A673 (cell line): ENCODE results near the gene RGCC. TPM values are rescaled to one million over a fixed set of nuclear protein-coding genes. Genes with fewer than 3 reads are reported as not detected.

Source experiments
- BruUV-seq: library from RNA; stranded (reverse); fragments of 400-500 nt; replicated peaks from 2 replicates; lab custom pipeline; 2021; lab: Mats Ljungman, UMichigan
- CTCF ChIA-PET: fragments of 300-600 bp; sonication (Branson Sonifier 250); formaldehyde crosslinking; loops from one replicate; lab custom pipeline; 2022; ENCODE audit warnings: antibody characterized with exemption; lab: Charles Lee
- POLR2A ChIA-PET: fragments of 300-600 bp; sonication (Branson Sonifier 250); formaldehyde crosslinking; loops from one replicate; lab custom pipeline; 2022; ENCODE audit warnings: antibody characterized with exemption; ENCODE audit not compliant: low non-redundant PET; lab: Charles Lee
- DNase-seq: peaks from one replicate; pipeline ENCODE4 v3.0.0-alpha.2; 2015; ENCODE audit warnings: low spot score
- H3K27ac ChIP-seq: fragments of 200-600 bp; sonication (generic); 2 replicates; pipeline ENCODE4 v1.5.1; 2016; ENCODE audit warnings: mixed run types, low read depth, mild to moderate bottlenecking, mixed read lengths, antibody characterized with exemption, low read length; ENCODE audit not compliant: poor library complexity, severe bottlenecking
- H3K27me3 ChIP-seq: fragments of 200-600 bp; sonication (generic); replicated peaks from 2 replicates; pipeline ENCODE4 v1.6.1; 2017; ENCODE audit warnings: mixed run types, low read depth, mild to moderate bottlenecking, mixed read lengths, antibody characterized with exemption, low read length; ENCODE audit not compliant: insufficient read depth, poor library complexity
- H3K36me3 ChIP-seq: fragments of 200-600 bp; sonication (generic); 2 replicates; pipeline ENCODE4 v1.6.1; 2016; ENCODE audit warnings: mixed run types, mild to moderate bottlenecking, mixed read lengths, antibody characterized with exemption, low read length; ENCODE audit not compliant: insufficient read depth, poor library complexity, severe bottlenecking
- H3K4me1 ChIP-seq: fragments of 200-600 bp; sonication (generic); 2 replicates; pipeline ENCODE4 v1.6.1; 2017; ENCODE audit warnings: mixed run types, mild to moderate bottlenecking, mixed read lengths, antibody characterized with exemption, low read length; ENCODE audit not compliant: insufficient read depth, poor library complexity, severe bottlenecking
- H3K4me3 ChIP-seq: fragments of 200-600 bp; sonication (generic); 2 replicates; pipeline ENCODE4 v1.5.1; 2016; ENCODE audit warnings: low read depth, mixed run types, mild to moderate bottlenecking, mixed read lengths, low read length; ENCODE audit not compliant: poor library complexity, severe bottlenecking
- H3K9me3 ChIP-seq: fragments of 200-600 bp; sonication (generic); 2 replicates; pipeline ENCODE4 v1.6.1; 2016; ENCODE audit warnings: mixed run types, low read depth, mild to moderate bottlenecking, mixed read lengths, antibody characterized with exemption, low read length; ENCODE audit not compliant: poor library complexity, severe bottlenecking
- CTCF ChIP-seq: fragments of 300-800, 200-600 bp; sonication (generic); conservative IDR thresholded peaks from 2 replicates; pipeline ENCODE4 v1.5.1; 2017; ENCODE audit warnings: low read depth, mild to moderate bottlenecking, antibody characterized with exemption, low read length, moderate library complexity, mixed read lengths
- EZH2 ChIP-seq: fragments of 200-600 bp; sonication (generic); IDR thresholded peaks from 2 replicates; pipeline ENCODE4 v1.6.1; 2017; ENCODE audit warnings: borderline replicate concordance, low read depth, mild to moderate bottlenecking, mixed read lengths, antibody characterized with exemption, low read length; ENCODE audit not compliant: poor library complexity, severe bottlenecking
- intact Hi-C: fragments of 100-400 bp; cut with micrococcal nuclease; formaldehyde crosslinking; loops from one replicate; pipeline ENCODE4 v1.10.0; 2022; ENCODE audit not compliant: unreplicated experiment
- total RNA-seq: library from RNA; stranded (reverse); gene quantifications from 2 replicates; pipeline ENCODE4 v1.2.3, GENCODE V29; 2021

RGCC gene
- total RNA-seq, 1 experiment from 2014 or later, result not detected

GRCh38 chr13:41467425-41467945, 10.1 kb downstream of the RGCC start:
- no peak for TF ChIP-seq EZH2
- TF ChIP-seq CTCF, result no peak
- intact Hi-C loops, result no loop called here
- Histone ChIP-seq H3K27me3 (no peaks in the 10 kb centered on the region), H3K4me3 (no peak overlapping the region), H3K4me1 (no peaks in the 10 kb centered on the region), H3K27ac (no peak overlapping the region), H3K36me3 (no peaks in the 10 kb centered on the region), H3K9me3 (no peaks in the 10 kb centered on the region)
- no TSS peak for BruUV-seq
- POLR2A ChIA-PET, result no interaction called here
- CTCF ChIA-PET, result no interaction called here
- DNase-seq, result no peak

- Histone ChIP-seq H3K27ac (no peak overlapping the region), H3K27me3 (no peaks in the 10 kb centered on the region), H3K9me3 (no peaks in the 10 kb centered on the region), H3K4me1 (no peaks in the 10 kb centered on the region), H3K4me3 (no peak overlapping the region), H3K36me3 (no peaks in the 10 kb centered on the region)
- ChIA-PET CTCF (no interaction called here), POLR2A (no interaction called here)
- no peak for TF ChIP-seq EZH2
- TF ChIP-seq CTCF, result no peak
- intact Hi-C loops, result no loop called here
- BruUV-seq, result no TSS peak
- DNase-seq, result no peak
Measured at GRCh38 chr13:41468631-41469030, 11.3 kb downstream of the RGCC start.

GRCh38 chr13:41470196-41470595, 12.8 kb downstream of the RGCC start:
- no peak for TF ChIP-seq CTCF
- no peak for TF ChIP-seq EZH2
- no TSS peak for BruUV-seq
- CTCF ChIA-PET, result no interaction called here
- POLR2A ChIA-PET, result no interaction called here
- intact Hi-C loops, result no loop called here
- Histone ChIP-seq H3K27ac (no peak overlapping the region), H3K9me3 (no peaks in the 10 kb centered on the region), H3K36me3 (no peaks in the 10 kb centered on the region), H3K4me3 (no peak overlapping the region), H3K4me1 (no peaks in the 10 kb centered on the region), H3K27me3 (no peaks in the 10 kb centered on the region)
- DNase-seq, result no peak
